HL-60 (cell line): ENCODE data around the gene PNPLA1.

ENCODE experiments used
- POLR2AphosphoS5 ChIP-seq: IDR thresholded peaks from 2 replicates; pipeline ENCODE4 v1.6.1; 2012; ENCODE audit warnings: low read depth
- TF ChIP-seq, protein P1 (sequence below): IDR thresholded peaks from one replicate; pipeline ENCODE4 v1.5.1; 2011; ENCODE audit warnings: low read length, control low read depth, inconsistent platforms; ENCODE audit not compliant: insufficient read depth

- TF ChIP-seq, protein P1, sequence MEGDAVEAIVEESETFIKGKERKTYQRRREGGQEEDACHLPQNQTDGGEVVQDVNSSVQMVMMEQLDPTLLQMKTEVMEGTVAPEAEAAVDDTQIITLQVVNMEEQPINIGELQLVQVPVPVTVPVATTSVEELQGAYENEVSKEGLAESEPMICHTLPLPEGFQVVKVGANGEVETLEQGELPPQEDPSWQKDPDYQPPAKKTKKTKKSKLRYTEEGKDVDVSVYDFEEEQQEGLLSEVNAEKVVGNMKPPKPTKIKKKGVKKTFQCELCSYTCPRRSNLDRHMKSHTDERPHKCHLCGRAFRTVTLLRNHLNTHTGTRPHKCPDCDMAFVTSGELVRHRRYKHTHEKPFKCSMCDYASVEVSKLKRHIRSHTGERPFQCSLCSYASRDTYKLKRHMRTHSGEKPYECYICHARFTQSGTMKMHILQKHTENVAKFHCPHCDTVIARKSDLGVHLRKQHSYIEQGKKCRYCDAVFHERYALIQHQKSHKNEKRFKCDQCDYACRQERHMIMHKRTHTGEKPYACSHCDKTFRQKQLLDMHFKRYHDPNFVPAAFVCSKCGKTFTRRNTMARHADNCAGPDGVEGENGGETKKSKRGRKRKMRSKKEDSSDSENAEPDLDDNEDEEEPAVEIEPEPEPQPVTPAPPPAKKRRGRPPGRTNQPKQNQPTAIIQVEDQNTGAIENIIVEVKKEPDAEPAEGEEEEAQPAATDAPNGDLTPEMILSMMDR: no peak
- TF ChIP-seq POLR2AphosphoS5: no peak
Measured at GRCh38 chr6:36263390-36264000, 6.4 kb upstream of the PNPLA1 start.
